Stimulated activated CD4-positive, alpha-beta T cell treated with anti-CD3 and anti-CD28 coated beads, Interleukin-15, amount 100 ng/mL, for 24 hours (primary cell): ENCODE measurements around the gene C1orf115.
"Not testable (repeated sequence)": the region's sequence is repeated elsewhere in the genome, so short reads cannot be mapped to it uniquely, and the experiment has no call there.

Source experiments
- DNase-seq: peaks from one replicate; pipeline ENCODE4 v3.0.0-alpha.2; 2020

Gene C1orf115

GRCh38 chr1:220730486-220730885 is 40.3 kb downstream of the C1orf115 start:
- DNase-seq, result no peak

GRCh38 chr1:220732137-220732536 is 42.0 kb downstream of the C1orf115 start:
- no peak for DNase-seq

- DNase-seq, result no peak
Measured at GRCh38 chr1:220732621-220733020, 42.5 kb downstream of the C1orf115 start.

GRCh38 chr1:220733086-220733601 is 43.0 kb downstream of the C1orf115 start:
- DNase-seq, result peak; percentile 83

GRCh38 chr1:220734571-220735326 is 44.6 kb downstream of the C1orf115 start:
- no peak for DNase-seq

- DNase-seq, result not testable (repeated sequence)
Measured at GRCh38 chr1:220736283-220736682, 46.1 kb downstream of the C1orf115 start.

- no peak for DNase-seq
Measured at GRCh38 chr1:220741349-220741748, 51.2 kb downstream of the C1orf115 start.

GRCh38 chr1:220741825-220742224 is 51.7 kb downstream of the C1orf115 start:
- no peak for DNase-seq

GRCh38 chr1:220742520-220742919 is 52.4 kb downstream of the C1orf115 start:
- no peak for DNase-seq

GRCh38 chr1:220746851-220747250 is 56.7 kb downstream of the C1orf115 start:
- DNase-seq, result no peak

GRCh38 chr1:220747437-220748088 is 57.4 kb downstream of the C1orf115 start:
- DNase-seq, result no peak

GRCh38 chr1:220748089-220748934 is 58.1 kb downstream of the C1orf115 start, which contains the start of gene MTARC2:
Gene MTARC2, plus strand, starts transcription at chr1:220748322. Its CDS starts 210 bp downstream, at chr1:220748532.
- peak; percentile 30 for DNase-seq
